22Rv1 (cell line): ENCODE measurements around the gene BCR.

Experiments
- H3K27ac ChIP-seq: fragments of 450-650 bp; 2 replicates; pipeline ENCODE4 v1.5.1; 2017
- CTCF ChIP-seq: fragments of 450-650 bp; IDR thresholded peaks from 2 replicates; pipeline ENCODE4 v1.5.1; 2017; ENCODE audit warnings: mild to moderate bottlenecking
- ZFX ChIP-seq: fragments of 450-650 bp; IDR thresholded peaks from 2 replicates; pipeline ENCODE4 v1.6.1; 2017; ENCODE audit warnings: antibody characterized with exemption, borderline replicate concordance

Gene BCR

GRCh38 chr22:23228503-23228902, 48.2 kb downstream of the BCR start:
- H3K27ac ChIP-seq: no peak overlapping the region
- TF ChIP-seq CTCF (no peak), ZFX (no peak)

GRCh38 chr22:23229646-23230045, 49.3 kb downstream of the BCR start:
- H3K27ac ChIP-seq: no peak overlapping the region
- TF ChIP-seq CTCF (no peak), ZFX (no peak)

- no peak overlapping the region for H3K27ac ChIP-seq
- TF ChIP-seq ZFX: no peak
- no peak for TF ChIP-seq CTCF
These were observed 50.2 kb downstream of the BCR start for GRCh38 chr22:23230348-23231068.

GRCh38 chr22:23231471-23232093, 51.3 kb downstream of the BCR start:
- no peak overlapping the region for H3K27ac ChIP-seq
- TF ChIP-seq CTCF: no peak
- no peak for TF ChIP-seq ZFX

- no peak overlapping the region for H3K27ac ChIP-seq
- TF ChIP-seq CTCF: no peak
- no peak for TF ChIP-seq ZFX
These were observed 52.0 kb downstream of the BCR start for GRCh38 chr22:23232094-23232905.

- no peak for TF ChIP-seq CTCF
- TF ChIP-seq ZFX: no peak
- no peak overlapping the region for H3K27ac ChIP-seq
These were observed 52.8 kb downstream of the BCR start for GRCh38 chr22:23233084-23233531.
